ENCODE results near the gene SDK2.

- no peak for TF ChIP-seq MXI1 (IDR thresholded peaks at IDR 0.05; ENCODE audit: low read depth, low read length)
- no peak for TF ChIP-seq POLR2AphosphoS5 (IDR thresholded peaks at IDR 0.05; ENCODE audit: low read depth, low read length)
- no peak for TF ChIP-seq RXRA (IDR thresholded peaks at IDR 0.05; ENCODE audit: borderline replicate concordance, low read depth)
- TF ChIP-seq CTCF (IDR thresholded peaks at IDR 0.05), result no peak
- no peak for TF ChIP-seq REST (IDR thresholded peaks at IDR 0.05; ENCODE audit: low read depth, low read length)
- TF ChIP-seq EP300 (IDR thresholded peaks at IDR 0.05; ENCODE audit: borderline replicate concordance in 1 of 2, low read depth in 1 of 2, low read length in 1 of 2), result no peak
- TF ChIP-seq TAF1 (IDR thresholded peaks at IDR 0.05; ENCODE audit: borderline replicate concordance, low read depth, low read length), result no peak
- TF ChIP-seq RAD21 (IDR thresholded peaks at IDR 0.05; ENCODE audit: low read length), result no peak
- no peak for TF ChIP-seq CHD2 (IDR thresholded peaks at IDR 0.05; ENCODE audit: low read length, partially characterized antibody)
- TF ChIP-seq SIN3A (IDR thresholded peaks at IDR 0.05; ENCODE audit: borderline replicate concordance, low read depth, low read length), result no peak
- TF ChIP-seq MAX (IDR thresholded peaks at IDR 0.05; ENCODE audit: low read depth), result no peak
- TF ChIP-seq TEAD4 (IDR thresholded peaks at IDR 0.05; ENCODE audit: borderline replicate concordance, insufficient read depth), result no peak
- TF ChIP-seq JUND (IDR thresholded peaks at IDR 0.05), result no peak
Measured at GRCh38 chr17:73522696-73523095, 121.5 kb downstream of the SDK2 start.
